Calu3 (cell line): ENCODE data around the gene BST2. TPM values are rescaled to one million over a fixed set of nuclear protein-coding genes. Genes with fewer than 3 reads are reported as not detected.

Source experiments
- BruUV-seq: library from RNA; stranded (reverse); fragments of 400-500 nt; replicated peaks from 2 replicates; lab custom pipeline; 2021; lab: Mats Ljungman, UMichigan
- CTCF ChIA-PET: fragments of 300-600 bp; sonication (Branson Sonifier 250); formaldehyde crosslinking; loops from one replicate; lab custom pipeline; 2022; ENCODE audit warnings: antibody characterized with exemption; lab: Charles Lee
- DNase-seq: peaks from one replicate; pipeline ENCODE4 v3.0.0; 2022
- H3K27ac Mint-ChIP-seq: one replicate; pipeline ENCODE4 v1.8.0; 2022; ENCODE audit warnings: mixed read lengths; ENCODE audit not compliant: unreplicated experiment
- H3K27me3 Mint-ChIP-seq: one replicate; pipeline ENCODE4 v1.8.0; 2022; ENCODE audit warnings: mixed read lengths; ENCODE audit not compliant: unreplicated experiment
- H3K36me3 Mint-ChIP-seq: one replicate; pipeline ENCODE4 v1.8.0; 2022; ENCODE audit warnings: mild to moderate bottlenecking, moderate library complexity, mixed read lengths; ENCODE audit not compliant: insufficient read depth, unreplicated experiment
- H3K4me1 Mint-ChIP-seq: one replicate; pipeline ENCODE4 v1.8.0; 2022; ENCODE audit warnings: mild to moderate bottlenecking, low read depth, mixed read lengths; ENCODE audit not compliant: unreplicated experiment
- H3K4me3 Mint-ChIP-seq: one replicate; pipeline ENCODE4 v1.8.0; 2022; ENCODE audit warnings: mild to moderate bottlenecking, low read depth, moderate library complexity, mixed read lengths; ENCODE audit not compliant: unreplicated experiment
- H3K9me3 Mint-ChIP-seq: one replicate; pipeline ENCODE4 v1.8.0; 2022; ENCODE audit warnings: low read depth, mixed read lengths; ENCODE audit not compliant: unreplicated experiment
- CTCF ChIP-seq: fragments of 200-600 bp; IDR thresholded peaks from one replicate; pipeline ENCODE4 v1.8.0; 2022; ENCODE audit warnings: antibody characterized with exemption; ENCODE audit not compliant: unreplicated experiment
- intact Hi-C: fragments of 100-400 bp; cut with micrococcal nuclease; formaldehyde crosslinking; loops from one replicate; pipeline ENCODE4 v1.10.0; 2022; ENCODE audit not compliant: unreplicated experiment
- total RNA-seq: library from RNA; stranded (reverse); gene quantifications from 2 replicates; pipeline ENCODE4 v1.2.3, GENCODE V29; 2022

BST2 gene
- total RNA-seq, 1 experiment from 2014 or later, result 0.94 TPM

- Mint-ChIP-seq H3K4me3 (no peak within 1 kb of the TSS), H3K27me3 (no peaks in the 10 kb centered on the region), H3K4me1 (no peaks in the 10 kb centered on the region), H3K27ac (no peak within 1 kb of the TSS), H3K36me3 (no peaks in the 10 kb centered on the region), H3K9me3 (no peaks in the 10 kb centered on the region)
- DNase-seq, result no peak
- intact Hi-C loops, result no loop called here
- CTCF ChIA-PET, result no interaction called here
- no TSS peak for BruUV-seq
- TF ChIP-seq CTCF, result no peak
Measured at GRCh38 chr19:17393914-17394313, 11.5 kb downstream of the BST2 start, which contains the start of gene CCDC194. Gene CCDC194 (minus strand): TSS chr19:17394196. CDS start chr19:17394158, 38 bp downstream.

DNA sequence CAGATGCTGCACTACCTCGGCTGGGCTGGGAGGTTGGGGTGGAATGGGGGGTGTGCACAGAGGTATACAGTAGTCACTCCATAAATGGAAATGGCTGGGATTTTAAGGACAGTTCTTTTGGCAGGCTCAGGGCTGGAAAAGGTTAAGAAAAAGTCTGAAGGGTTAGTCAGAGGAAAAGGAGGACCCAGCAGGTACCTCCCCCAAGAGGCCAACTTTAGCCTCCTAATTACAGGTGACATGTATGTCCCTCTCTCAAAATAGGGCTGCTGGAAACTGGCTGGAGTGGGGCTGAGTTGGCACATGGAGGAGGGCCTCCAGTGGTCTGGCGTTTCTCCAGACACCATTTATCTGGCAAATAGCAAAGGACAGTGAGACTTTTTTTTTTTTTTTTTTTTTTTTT, 12.4 kb downstream of the BST2 start:
- CTCF ChIA-PET, result no interaction called here
- intact Hi-C loops, result no loop called here
- no peak for TF ChIP-seq CTCF
- Mint-ChIP-seq H3K27ac (no peak overlapping the region), H3K9me3 (no peaks in the 10 kb centered on the region), H3K27me3 (peaks cover 9% of the 10 kb centered on the region), H3K36me3 (no peaks in the 10 kb centered on the region), H3K4me3 (no peak overlapping the region), H3K4me1 (no peaks in the 10 kb centered on the region)
- no TSS peak for BruUV-seq
- no peak for DNase-seq

DNA sequence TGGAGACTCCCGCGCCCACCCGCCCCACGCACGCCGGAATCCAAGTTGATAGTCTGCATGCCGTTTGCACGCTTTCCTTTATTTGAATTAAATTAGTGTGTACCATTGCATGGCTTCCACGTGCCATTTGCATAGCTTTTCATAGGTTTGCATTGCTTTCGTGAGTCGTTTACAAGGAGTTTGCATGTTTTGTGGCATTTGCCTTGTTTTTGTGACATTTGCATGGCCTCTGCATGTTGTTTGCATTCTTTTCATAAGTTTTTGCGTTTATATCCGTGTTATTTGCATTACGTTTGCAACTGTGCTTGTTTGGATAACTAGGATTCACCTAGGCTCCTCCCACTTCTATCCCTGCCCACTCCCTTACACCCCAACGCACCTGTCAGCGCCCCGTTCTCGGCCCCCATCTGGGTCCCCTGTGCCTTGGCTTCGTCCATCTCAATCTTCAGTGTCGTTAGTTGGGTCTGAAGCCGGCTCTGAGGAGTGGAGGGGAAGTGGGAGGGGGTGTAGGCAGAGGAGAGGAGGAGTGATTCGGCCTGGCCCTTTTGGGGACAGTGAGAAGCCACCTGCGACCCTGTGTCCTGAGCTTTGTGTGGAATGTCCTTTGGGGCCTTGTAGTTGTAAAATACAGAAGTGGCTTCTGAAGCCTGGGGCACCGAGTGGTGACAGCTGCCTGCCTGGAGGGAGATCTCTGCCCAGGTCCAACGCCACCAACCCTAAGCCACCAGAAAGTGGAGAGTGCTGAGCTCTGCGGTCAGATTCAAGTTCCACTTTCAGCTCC, 13.9 kb downstream of the BST2 start:
- BruUV-seq, result no TSS peak
- TF ChIP-seq CTCF, result no peak
- CTCF ChIA-PET, result no interaction called here
- Mint-ChIP-seq H3K27ac (no peak overlapping the region), H3K4me3 (peak overlapping the region; percentile 51), H3K27me3 (peaks cover 12% of the 10 kb centered on the region), H3K9me3 (no peaks in the 10 kb centered on the region), H3K4me1 (no peaks in the 10 kb centered on the region), H3K36me3 (no peaks in the 10 kb centered on the region)
- intact Hi-C loops, result no loop called here
- no peak for DNase-seq

GRCh38 chr19:17390665-17391370, 14.6 kb downstream of the BST2 start:
- Mint-ChIP-seq H3K27ac (no peak overlapping the region), H3K36me3 (no peaks in the 10 kb centered on the region), H3K27me3 (peaks cover 12% of the 10 kb centered on the region), H3K4me1 (no peaks in the 10 kb centered on the region), H3K4me3 (peak overlapping the region; percentile 51), H3K9me3 (no peaks in the 10 kb centered on the region)
- peak; percentile 86 for DNase-seq
- intact Hi-C loops, result no loop called here
- CTCF ChIA-PET, result interaction anchor here (0.7 kb wide), 1 partner anchor 474 kb away, joined by 4 read pairs; no protein-coding TSS in a partner anchor
- BruUV-seq, result no TSS peak
- TF ChIP-seq CTCF, result peak; percentile 34
